ENCODE results near the gene UBXN10.

The UBXN10 gene

GRCh38 chr1:20240012-20240411 lies 54.1 kb downstream of the UBXN10 start:
- Histone ChIP-seq H3K27me3 (ENCODE audit: insufficient read depth, low read length) (peaks cover 80% of the 10 kb centered on the region), H3K36me3 (ENCODE audit: insufficient read depth, low read length) (no peaks in the 10 kb centered on the region), H3K4me1 (ENCODE audit: control insufficient read depth, insufficient read depth, low read length, unreplicated experiment) (no peaks in the 10 kb centered on the region), H3K27ac (ENCODE audit: low read depth, low read length) (no peak overlapping the region), H3K79me2 (ENCODE audit: control insufficient read depth, insufficient read depth, low read length, unreplicated experiment) (no peaks in the 10 kb centered on the region), H3K4me3 (ENCODE audit: low read depth, low read length) (no peak overlapping the region), H2AFZ (ENCODE audit: low read length, unreplicated experiment) (no peak overlapping the region)

GRCh38 chr1:20242890-20243479 lies 57.1 kb downstream of the UBXN10 start:
- Histone ChIP-seq H2AFZ (ENCODE audit: low read length, unreplicated experiment) (no peak overlapping the region), H3K79me2 (ENCODE audit: control insufficient read depth, insufficient read depth, low read length, unreplicated experiment) (no peaks in the 10 kb centered on the region), H3K27me3 (ENCODE audit: insufficient read depth, low read length) (peaks cover 86% of the 10 kb centered on the region)

More at GRCh38 chr1:20242890-20243479, 57.1 kb downstream of the UBXN10 start:
- Histone ChIP-seq H3K4me1 (ENCODE audit: control insufficient read depth, insufficient read depth, low read length, unreplicated experiment) (no peaks in the 10 kb centered on the region), H3K36me3 (ENCODE audit: insufficient read depth, low read length) (no peaks in the 10 kb centered on the region), H3K4me3 (ENCODE audit: low read depth, low read length) (no peak overlapping the region), H3K27ac (ENCODE audit: low read depth, low read length) (no peak overlapping the region)

All from ACC112 (cell line).